ENCODE data around the gene CSPG5.

CSPG5 gene

GRCh38 chr3:47533996-47534454, 44.6 kb downstream of the CSPG5 start:
- H3K27me3 Mint-ChIP-seq (ENCODE audit: low read depth, poor library complexity): peaks cover 7% of the 10 kb centered on the region
- H3K9me3 Mint-ChIP-seq: peaks cover 18% of the 10 kb centered on the region
- H3K27ac Mint-ChIP-seq: no peak overlapping the region
- DNase-seq: no peak
- H3K4me1 Mint-ChIP-seq: peaks cover 7% of the 10 kb centered on the region
- H3K36me3 Mint-ChIP-seq (ENCODE audit: low read depth): no peaks in the 10 kb centered on the region
- TF ChIP-seq CTCF (IDR thresholded peaks at IDR 0.05): no peak
- no peak overlapping the region for H3K4me3 Mint-ChIP-seq

- H3K4me3 Mint-ChIP-seq: no peak overlapping the region
- TF ChIP-seq CTCF (IDR thresholded peaks at IDR 0.05): no peak
- H3K27me3 Mint-ChIP-seq (ENCODE audit: low read depth, poor library complexity): peaks cover 4% of the 10 kb centered on the region
- peaks cover 15% of the 10 kb centered on the region for H3K9me3 Mint-ChIP-seq
- no peak overlapping the region for H3K27ac Mint-ChIP-seq
- H3K4me1 Mint-ChIP-seq: peaks cover 7% of the 10 kb centered on the region
- no peak for DNase-seq
- H3K36me3 Mint-ChIP-seq (ENCODE audit: low read depth): no peaks in the 10 kb centered on the region
These were observed 45.2 kb downstream of the CSPG5 start for GRCh38 chr3:47533481-47533880.

GRCh38 chr3:47527952-47528725, 50.5 kb downstream of the CSPG5 start:
- Mint-ChIP-seq H3K27me3 (ENCODE audit: low read depth, poor library complexity) (no peaks in the 10 kb centered on the region), H3K27ac (no peak overlapping the region), H3K4me3 (no peak overlapping the region), H3K4me1 (no peaks in the 10 kb centered on the region), H3K9me3 (peaks cover 5% of the 10 kb centered on the region), H3K36me3 (ENCODE audit: low read depth) (no peaks in the 10 kb centered on the region)
- no peak for DNase-seq
- no peak for TF ChIP-seq CTCF (IDR thresholded peaks at IDR 0.05)

GRCh38 chr3:47525617-47526016, 53.0 kb downstream of the CSPG5 start:
- TF ChIP-seq CTCF (IDR thresholded peaks at IDR 0.05): no peak
- peaks cover 5% of the 10 kb centered on the region for H3K9me3 Mint-ChIP-seq
- H3K4me1 Mint-ChIP-seq: peaks cover 16% of the 10 kb centered on the region
- no peak for DNase-seq
- H3K27me3 Mint-ChIP-seq (ENCODE audit: low read depth, poor library complexity): peaks cover 6% of the 10 kb centered on the region
- H3K27ac Mint-ChIP-seq: no peak overlapping the region
- H3K36me3 Mint-ChIP-seq (ENCODE audit: low read depth): no peaks in the 10 kb centered on the region
- H3K4me3 Mint-ChIP-seq: no peak overlapping the region

GRCh38 chr3:47523310-47524073, 55.2 kb downstream of the CSPG5 start:
- Mint-ChIP-seq H3K36me3 (ENCODE audit: low read depth) (no peaks in the 10 kb centered on the region), H3K9me3 (peaks cover 5% of the 10 kb centered on the region), H3K27me3 (ENCODE audit: low read depth, poor library complexity) (peaks cover 6% of the 10 kb centered on the region), H3K27ac (no peak overlapping the region), H3K4me1 (peaks cover 18% of the 10 kb centered on the region), H3K4me3 (no peak overlapping the region)
- no peak for TF ChIP-seq CTCF (IDR thresholded peaks at IDR 0.05)
- DNase-seq: no peak
